Liver (tissue), 10 donors: ENCODE results near the gene STOX1. TPM values are rescaled to one million over a fixed set of nuclear protein-coding genes. Genes with fewer than 3 reads are reported as not detected.
"Not testable (repeated sequence)": the region's sequence is repeated elsewhere in the genome, so short reads cannot be mapped to it uniquely, and the experiment has no call there.

Experiments
- DNase-seq: peaks from one replicate; pipeline ENCODE4 v3.0.0-alpha.2; 2017; ENCODE audit warnings: low spot score
- H3K27ac ChIP-seq, 2 donors: one replicate each; pipeline ENCODE4 v1.7.0; 2013; ENCODE audit warnings: inconsistent platforms in 2 of 2, low read length in 2 of 2, control low read depth in 1 of 2, low read depth in 1 of 2, mild to moderate bottlenecking in 1 of 2
- H3K27me3 ChIP-seq, 4 donors: one replicate each; pipeline versions ENCODE4 v1.6.1 to v1.7.0; 2013; ENCODE audit warnings: low read length in 3 of 4, inconsistent platforms in 1 of 4, mild to moderate bottlenecking in 1 of 4, moderate library complexity in 1 of 4; ENCODE audit not compliant: control insufficient read depth in 4 of 4, insufficient read depth in 4 of 4
- H3K36me3 ChIP-seq, 4 donors: one replicate each; pipeline versions ENCODE4 v1.6.1 to v1.7.0; 2013; ENCODE audit warnings: low read length in 3 of 4, mild to moderate bottlenecking in 3 of 4, low read depth in 1 of 4, moderate library complexity in 1 of 4; ENCODE audit not compliant: control insufficient read depth in 4 of 4, insufficient read depth in 3 of 4
- H3K4me1 ChIP-seq, 4 donors: one replicate each; pipeline versions ENCODE4 v1.6.1 to v1.7.0; 2013; ENCODE audit warnings: low read length in 3 of 4, mild to moderate bottlenecking in 3 of 4, moderate library complexity in 1 of 4; ENCODE audit not compliant: control insufficient read depth in 4 of 4, insufficient read depth in 4 of 4
- H3K4me3 ChIP-seq, 3 donors: one replicate each; pipeline versions ENCODE4 v1.6.1 to v1.7.0; 2013; ENCODE audit warnings: low read length in 3 of 3, control low read depth in 1 of 3, low read depth in 1 of 3, mild to moderate bottlenecking in 1 of 3
- H3K9ac ChIP-seq, 2 donors: one replicate each; pipeline ENCODE4 v1.7.0; 2013; ENCODE audit warnings: low read length in 2 of 2, mild to moderate bottlenecking in 2 of 2, moderate library complexity in 2 of 2, control low read depth in 1 of 2, low read depth in 1 of 2
- H3K9me3 ChIP-seq, 4 donors: one replicate each; pipeline versions ENCODE4 v1.6.1 to v1.7.0; 2013; ENCODE audit warnings: low read length in 3 of 4; ENCODE audit not compliant: control insufficient read depth in 4 of 4
- ATF3 ChIP-seq: IDR thresholded peaks from 2 replicates; pipeline ENCODE4 v1.6.1; 2016; ENCODE audit warnings: antibody characterized with exemption
- HNF4G ChIP-seq: IDR thresholded peaks from 2 replicates; pipeline ENCODE4 v1.6.1; 2016; ENCODE audit warnings: antibody characterized with exemption
- RXRA ChIP-seq, 2 donors: IDR thresholded peaks; 2 replicates each; pipeline ENCODE4 v1.6.1; 2017 to 2018; ENCODE audit warnings: antibody characterized with exemption in 2 of 2, mild to moderate bottlenecking in 1 of 2
- SP1 ChIP-seq: IDR thresholded peaks from 2 replicates; pipeline ENCODE4 v1.6.1; 2018; ENCODE audit warnings: antibody characterized with exemption, mild to moderate bottlenecking
- WGBS: extraction: QIAGEN DNeasy Blood & Tissue Kit; methylation state at CpG from one replicate; pipeline ENCODE4 v1.1.7; 2013; 5-methylcytosine and 5-hydroxymethylcytosine counted together
- polyA plus RNA-seq, 2 donors: library from polyadenylated mRNA; stranded (reverse) in 1 of 2; unstranded in 1 of 2; fragments of 200-250 nt in 1 of 2; fragments of >200 nt in 1 of 2; fragmentation: Nextera tagmentation in 1 of 2; extraction: Ambion mirVana in 1 of 2; gene quantifications; one replicate each; pipeline versions ENCODE4 v1.2.1 to v1.2.3, GENCODE V29; 2013 to 2015
- small RNA-seq: library from RNA; depleted of rRNA; stranded (forward); fragments of <200 nt; gene quantifications from one replicate; pipeline ENCODE3, GENCODE V24; 2014
- total RNA-seq, 2 donors: library from RNA; depleted of rRNA; stranded (reverse); fragments of >200 nt; gene quantifications; one replicate each; pipeline ENCODE4 v1.2.3, GENCODE V29; 2014
- donor health status: healthy.
- donor health status: healthy.
- donor health status: healthy.
- donor health status: healthy.
- donor health status: healthy.

STOX1 gene
- total and polyA plus RNA-seq, 4 donors = 0.18 to 2.6 (median 0.33) TPM; not detected in 1

GRCh38 chr10:68938884-68939283, 111.6 kb downstream of the STOX1 start:
- TF ChIP-seq RXRA (IDR thresholded peaks at IDR 0.05) (peak; percentile 21 to 26), ATF3 (peak; percentile 37), HNF4G (no peak), SP1 (peak; percentile 66)
- Histone ChIP-seq H3K9ac (peak overlapping the region in 1 of 2 donors; percentile 39), H3K4me3 (no peak overlapping the region), H3K27ac (peak overlapping the region; percentile 3 to 18), H3K36me3 (peaks cover 5 to 26% (median 12%) of the 10 kb centered on the region in 4 donors), H3K4me1 (peaks cover 0 to 16% (median 9%) of the 10 kb centered on the region in 4 donors), H3K9me3 (no peaks in the 10 kb centered on the region), H3K27me3 (no peaks in the 10 kb centered on the region)
- no peak for DNase-seq
- WGBS = 38% methylated on average over 2 of the region's 2 CpGs

GRCh38 chr10:68940917-68941316, 113.6 kb downstream of the STOX1 start:
- peaks cover 3 to 38% (median 17%) of the 10 kb centered on the region in 4 donors for H3K36me3 ChIP-seq

More at GRCh38 chr10:68940917-68941316, 113.6 kb downstream of the STOX1 start:
- not testable (repeated sequence) for H3K4me3 ChIP-seq, DNase-seq, H3K9ac ChIP-seq, H3K9me3 ChIP-seq, H3K27ac ChIP-seq, H3K27me3 ChIP-seq
- H3K4me1 ChIP-seq = peaks cover 0 to 16% (median 9%) of the 10 kb centered on the region in 4 donors

Small RNA genes lying within 50 kb of the gene (small RNA-seq; reads per million reads assigned to genes)
- gene RNU6-571P (not detected), gene RNU6-697P (not detected)

Other genes starting within 250 kb of the STOX1 start
- gene CCAR1, start 106.3 kb upstream of the STOX1 start, total RNA-seq = 10 to 100 TPM; 19.2 to 27.5 TPM
- 10 to 100 TPM; 10.5 to 20.3 TPM for gene CCAR1, start 106.3 kb upstream of the STOX1 start, polyA plus RNA-seq
- 10 to 100 TPM; 13.0 to 18.8 TPM for gene DDX50, start 73.8 kb downstream of the STOX1 start, total RNA-seq
- 1 to 10 TPM; 7.0 to 8.0 TPM for gene DDX50, start 73.8 kb downstream of the STOX1 start, polyA plus RNA-seq
- gene DDX21, start 128.6 kb downstream of the STOX1 start, total RNA-seq = 10 to 100 TPM; 32.3 to 38.4 TPM
- gene DDX21, start 128.6 kb downstream of the STOX1 start, polyA plus RNA-seq = 10 to 100 TPM; 13.9 to 20.1 TPM
- gene KIFBP, start 161.3 kb downstream of the STOX1 start, total RNA-seq = 10 to 100 TPM in 1 of 2 donors, 1 to 10 TPM in 1; 8.5 to 11.2 TPM
- gene KIFBP, start 161.3 kb downstream of the STOX1 start, polyA plus RNA-seq = 1 to 10 TPM; 5.7 to 7.3 TPM